VCaP (cell line): Measurements from ENCODE around the gene ANKRD40CL.

Source experiments
- H3K27ac ChIP-seq: fragments of 450-650 bp; 2 replicates; pipeline ENCODE4 v1.5.1; 2017
- CTCF ChIP-seq: fragments of 450-650 bp; conservative IDR thresholded peaks from 2 replicates; pipeline ENCODE4 v1.5.1; 2017; ENCODE audit warnings: mild to moderate bottlenecking, moderate library complexity

The ANKRD40CL gene

GRCh38 chr17:50758989-50759544 is 8.3 kb downstream of the ANKRD40CL start:
- no peak overlapping the region for H3K27ac ChIP-seq

GRCh38 chr17:50758524-50758923 is 8.8 kb downstream of the ANKRD40CL start:
- TF ChIP-seq CTCF, result no peak
- H3K27ac ChIP-seq, result no peak overlapping the region

More at GRCh38 chr17:50758989-50759544, 8.3 kb downstream of the ANKRD40CL start:
- TF ChIP-seq CTCF, result no peak

GRCh38 chr17:50754521-50754920 is 12.8 kb downstream of the ANKRD40CL start:
- no peak for TF ChIP-seq CTCF
- no peak overlapping the region for H3K27ac ChIP-seq

GRCh38 chr17:50749245-50749644 is 18.1 kb downstream of the ANKRD40CL start:
- no peak overlapping the region for H3K27ac ChIP-seq
- no peak for TF ChIP-seq CTCF

GRCh38 chr17:50745631-50746030 is 21.7 kb downstream of the ANKRD40CL start:
- TF ChIP-seq CTCF, result no peak
- no peak overlapping the region for H3K27ac ChIP-seq

GRCh38 chr17:50739098-50739497 is 28.2 kb downstream of the ANKRD40CL start:
- no peak overlapping the region for H3K27ac ChIP-seq
- no peak for TF ChIP-seq CTCF

GRCh38 chr17:50737118-50737698 is 30.1 kb downstream of the ANKRD40CL start:
- H3K27ac ChIP-seq, result no peak overlapping the region
- no peak for TF ChIP-seq CTCF
